CD4-positive, alpha-beta T cell treated with Interleukin-2 at 100 ng/mL for 4 hours (primary cell): ENCODE measurements around the gene APBA2.

Experiments
- DNase-seq: peaks from one replicate; pipeline ENCODE4 v3.0.0-alpha.2; 2020; ENCODE audit warnings: low spot score

Gene APBA2

DNA sequence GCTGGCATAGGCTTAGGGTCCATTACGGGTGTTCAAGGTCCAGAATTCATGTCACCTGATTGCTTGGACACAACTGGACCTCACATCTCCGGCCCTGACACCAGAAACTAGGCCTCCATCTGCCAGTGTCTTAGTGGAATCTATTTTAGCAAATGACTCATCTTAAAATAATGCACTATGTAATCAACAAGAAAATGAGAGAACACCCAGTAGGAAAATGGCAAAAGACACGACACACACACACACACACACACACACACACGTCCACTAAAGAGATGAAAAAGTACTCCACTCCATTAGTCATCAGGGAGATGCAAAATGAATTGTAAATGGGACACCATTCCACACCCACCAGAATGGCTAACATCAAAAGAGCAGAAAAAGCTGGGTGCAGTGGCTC lies 11.2 kb downstream of the APBA2 start:
- DNase-seq = no peak

DNA sequence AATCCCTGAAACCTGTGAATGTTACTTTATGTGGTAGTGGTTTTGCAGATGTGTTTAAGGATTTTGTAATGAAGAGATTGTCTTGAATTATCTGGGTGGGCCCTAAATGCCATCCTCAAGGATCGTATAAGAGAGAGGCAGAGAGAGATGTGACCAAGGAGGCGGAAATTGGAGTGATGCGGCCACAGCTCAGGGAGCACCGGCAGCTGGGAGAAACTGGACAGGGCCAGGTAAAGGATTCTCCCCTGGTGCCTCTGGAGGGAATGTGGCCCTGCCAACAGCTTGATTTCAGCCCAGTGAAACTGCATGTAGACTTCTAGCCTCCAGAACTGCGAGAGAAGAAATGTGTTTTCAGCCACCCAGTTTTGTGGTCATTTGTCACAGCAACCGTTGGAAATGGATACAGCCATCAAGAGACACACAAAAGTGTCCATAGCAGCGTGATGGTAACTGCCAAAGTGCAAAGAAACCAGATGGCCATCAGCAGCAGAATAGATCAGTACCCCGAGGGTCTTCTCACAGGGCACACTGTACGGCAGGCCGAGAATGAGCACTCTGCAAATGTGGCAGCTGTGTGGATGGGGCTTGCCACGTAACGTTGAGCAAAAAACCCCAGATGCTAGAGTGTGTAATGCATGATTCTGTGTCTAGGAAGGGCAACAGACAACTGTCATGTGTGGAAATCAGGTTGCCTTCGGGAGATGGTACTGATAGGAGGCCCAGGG lies 12.2 kb downstream of the APBA2 start:
- no peak for DNase-seq

DNA sequence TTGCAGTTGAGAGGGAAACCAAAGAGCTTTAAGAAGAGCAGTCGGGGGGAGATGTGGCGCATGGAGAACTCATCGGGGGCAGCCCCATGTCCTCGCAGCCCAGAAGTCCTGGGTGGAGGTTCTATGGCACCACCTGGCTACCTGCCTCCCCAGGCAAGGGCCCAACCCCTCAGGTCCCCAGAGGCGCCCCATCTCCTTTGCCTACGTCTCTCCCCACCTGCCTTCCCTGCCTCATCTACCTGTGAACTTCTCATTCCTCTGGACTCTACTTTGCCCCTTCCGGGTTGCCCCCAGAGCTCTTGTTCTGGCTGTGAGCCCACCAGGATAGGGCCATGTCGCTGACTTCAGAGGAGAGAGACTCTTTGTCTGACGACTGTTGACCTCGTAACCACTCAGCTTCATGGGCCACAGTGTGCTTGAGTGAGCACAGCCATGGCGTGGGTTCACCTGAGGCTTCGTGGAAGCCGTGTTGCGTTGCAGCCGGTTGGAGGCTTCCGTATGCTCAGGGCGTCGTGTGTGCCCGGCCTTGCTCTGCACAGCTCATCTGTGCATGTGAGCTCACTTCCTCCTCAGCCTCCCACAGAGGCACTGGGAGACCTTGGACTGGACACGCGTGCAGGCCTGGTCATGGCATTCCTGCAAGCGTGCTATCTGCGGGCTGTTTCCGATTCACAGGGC lies 13.4 kb downstream of the APBA2 start:
- DNase-seq = no peak

DNA sequence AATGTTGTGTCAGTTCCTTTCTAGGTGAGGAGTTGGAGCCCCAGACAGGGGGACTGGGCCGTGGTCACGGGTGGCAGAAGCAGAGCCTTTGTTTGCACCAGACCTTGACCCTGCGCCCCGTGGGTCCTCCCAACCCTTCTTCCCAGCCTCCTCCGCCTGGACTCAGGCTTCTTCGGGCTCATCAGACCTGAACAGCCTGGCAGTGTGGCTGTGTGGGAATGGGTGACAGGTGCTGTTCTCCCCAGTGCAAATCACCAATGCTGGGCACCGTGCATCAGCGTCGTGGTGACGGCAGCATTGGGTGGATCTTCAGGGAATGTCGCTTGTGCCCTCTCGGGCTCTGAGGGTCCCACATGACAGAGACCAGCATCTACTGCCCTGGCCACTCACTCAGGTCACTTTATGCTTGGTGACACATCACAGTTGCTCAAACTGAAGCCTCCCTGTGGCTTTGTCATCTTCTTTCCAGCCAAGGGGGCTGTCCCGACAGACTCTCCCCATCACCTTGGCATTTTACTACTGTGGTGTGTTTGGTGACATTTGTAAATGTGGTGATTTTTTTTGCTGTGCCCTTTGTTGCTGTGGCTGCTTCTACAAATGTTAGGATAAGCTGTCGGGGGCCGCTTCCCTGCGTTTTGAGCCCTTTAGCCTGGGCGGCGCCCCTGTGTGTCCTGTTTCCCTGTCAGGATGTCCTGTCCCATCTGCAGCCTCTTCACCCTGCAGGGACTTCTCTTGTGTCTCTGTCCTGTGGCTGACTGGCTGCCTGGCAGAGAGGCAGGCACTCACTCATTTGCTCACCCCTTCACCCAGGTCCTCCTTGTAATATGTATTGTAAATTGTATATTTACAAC lies 14.5 kb downstream of the APBA2 start:
- DNase-seq = no peak

DNA sequence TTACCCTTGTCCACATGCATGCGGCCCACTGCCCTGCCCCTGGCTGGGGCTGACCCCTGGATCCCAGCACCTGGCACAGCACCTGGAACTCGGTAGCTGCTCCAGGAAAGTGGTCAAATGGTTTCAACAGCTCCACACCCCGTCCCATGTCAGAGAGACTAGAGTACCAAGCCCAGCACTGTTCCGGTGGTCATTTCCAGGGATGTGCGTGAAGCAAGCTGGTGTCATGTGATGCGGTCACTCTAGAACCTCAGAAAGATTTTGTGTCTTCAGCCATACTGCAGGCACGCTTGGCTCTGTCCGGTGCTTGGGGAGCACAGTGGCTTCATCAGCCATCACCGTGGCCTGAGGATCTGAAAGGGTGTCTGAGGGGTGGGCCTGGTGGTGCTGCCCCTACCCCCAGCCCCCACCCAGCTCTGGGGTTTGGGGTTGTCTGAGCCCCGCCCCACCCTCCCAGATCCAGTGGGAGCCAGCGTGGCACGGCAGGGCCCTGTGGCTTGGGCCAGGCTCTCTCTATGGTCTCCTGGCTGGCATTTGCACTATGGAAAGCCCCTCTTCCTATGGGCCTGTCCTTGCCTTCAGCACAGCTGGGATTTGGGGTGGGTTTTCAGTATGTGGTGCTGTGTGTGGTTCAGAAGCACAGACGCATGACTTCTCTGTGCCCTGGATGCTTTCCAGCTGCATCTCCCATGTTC lies 15.3 kb downstream of the APBA2 start:
- no peak for DNase-seq

DNA sequence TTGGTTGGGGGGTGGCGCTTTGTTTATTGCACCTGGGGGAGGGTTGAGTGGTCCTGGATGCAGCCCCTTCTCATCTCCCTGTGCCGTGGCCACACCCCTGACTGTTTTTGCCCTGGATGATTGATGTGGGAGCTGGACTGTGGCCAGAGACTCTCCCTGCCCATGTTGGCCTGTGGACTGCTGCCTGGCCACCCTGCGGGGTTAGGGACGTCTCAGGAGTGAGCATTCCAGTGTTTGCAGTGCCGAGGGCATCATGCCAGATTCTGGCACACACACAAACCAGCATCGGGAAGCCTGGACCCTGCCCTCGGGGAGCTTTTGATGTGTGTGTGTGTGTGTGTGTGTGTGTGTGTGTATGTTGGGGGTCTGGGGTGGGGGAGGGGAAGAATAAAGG lies 15.8 kb downstream of the APBA2 start:
- no peak for DNase-seq

DNA sequence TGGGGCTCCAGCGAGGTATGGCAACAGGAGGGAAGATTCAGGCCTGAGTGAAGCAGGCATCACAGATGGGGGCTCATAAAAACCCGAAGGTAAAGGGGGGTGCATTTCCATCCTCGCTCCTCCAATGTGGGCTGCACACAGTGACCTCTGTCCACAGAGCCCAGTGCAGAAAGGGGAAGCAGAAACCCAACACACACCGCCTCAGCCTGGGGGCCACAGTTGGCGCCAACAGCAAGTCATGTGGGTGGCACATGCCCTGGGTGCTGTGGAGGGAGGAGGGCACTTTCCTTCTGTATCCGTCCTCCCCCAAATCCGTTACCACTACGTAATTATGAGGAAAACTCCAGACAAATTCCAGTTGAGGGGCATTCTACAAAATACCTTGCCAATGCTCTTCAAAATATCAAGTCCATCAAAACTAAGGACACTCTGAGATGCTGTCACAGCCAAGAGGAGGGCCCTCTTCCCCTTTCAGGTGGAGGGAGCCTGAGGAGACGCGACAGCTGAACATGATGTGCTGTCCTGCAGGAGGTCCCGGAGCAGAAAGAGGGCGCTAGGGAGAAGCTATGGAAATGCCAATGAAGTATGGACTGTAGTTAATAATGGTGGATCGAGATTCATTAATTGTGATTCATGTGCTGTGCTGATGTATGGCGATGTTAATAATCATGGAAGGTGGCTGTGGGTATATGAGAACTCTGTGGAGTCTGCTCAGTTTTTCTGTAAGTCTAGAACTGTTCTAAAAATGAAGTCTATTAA lies 16.4 kb downstream of the APBA2 start:
- DNase-seq = no peak

DNA sequence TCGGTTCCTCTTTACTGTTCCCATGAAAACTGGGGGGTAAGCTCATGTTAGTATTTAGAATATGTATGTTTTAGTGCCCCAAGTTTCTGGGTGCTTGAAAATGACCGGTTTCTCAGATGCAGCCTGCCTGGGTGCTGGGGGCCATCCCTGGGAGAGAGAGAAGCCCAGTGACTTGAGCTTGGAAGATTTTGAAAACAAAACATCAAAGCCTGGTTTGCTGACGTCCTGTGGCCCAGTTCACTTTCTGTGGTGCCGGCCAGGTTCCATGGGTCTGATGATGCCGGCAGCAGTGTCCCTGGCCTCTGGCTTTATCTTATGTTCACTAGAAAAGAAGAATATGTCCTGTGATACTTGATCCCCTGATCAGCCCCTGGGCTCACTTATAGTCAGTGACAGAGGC lies 17.1 kb downstream of the APBA2 start:
- no peak for DNase-seq

DNA sequence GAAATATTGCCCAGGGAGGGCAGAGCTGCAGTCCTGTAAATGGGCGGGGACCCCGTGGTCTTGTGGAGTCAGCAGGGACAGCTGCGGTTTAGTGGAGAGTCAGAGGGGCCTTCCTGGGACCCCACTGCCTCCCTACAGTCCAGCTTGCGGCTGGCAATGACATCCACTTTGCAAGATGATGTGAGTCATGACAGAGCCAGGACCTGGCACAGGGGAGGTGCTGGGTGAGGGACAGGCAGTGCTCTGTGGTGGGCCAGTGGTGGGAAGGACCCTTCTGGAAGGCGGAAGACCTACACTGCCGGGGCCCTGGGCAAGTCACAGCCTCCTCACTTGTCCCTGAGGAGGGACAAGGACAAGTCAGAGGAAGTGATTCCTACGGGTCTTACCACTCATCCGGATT lies 17.8 kb downstream of the APBA2 start:
- DNase-seq = no peak

DNA sequence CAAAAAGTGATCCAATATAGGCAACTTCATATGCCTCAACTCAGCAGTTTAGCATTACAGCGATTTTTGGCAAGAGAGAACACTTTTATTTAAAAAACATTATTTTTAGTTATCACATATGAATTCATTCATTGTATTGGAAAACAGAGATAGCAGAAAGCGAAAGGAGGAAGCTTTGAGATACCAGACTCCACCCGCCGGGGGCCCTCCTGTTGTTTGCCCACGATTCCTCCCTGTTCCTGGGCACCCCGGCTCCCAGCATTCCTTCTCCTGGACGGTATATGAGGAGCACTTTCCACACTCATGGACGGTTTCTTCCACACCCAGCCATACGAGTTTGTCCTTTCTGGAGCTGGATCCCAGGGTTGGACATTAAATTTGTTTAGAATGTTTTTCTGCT lies 18.2 kb downstream of the APBA2 start:
- DNase-seq = no peak

DNA sequence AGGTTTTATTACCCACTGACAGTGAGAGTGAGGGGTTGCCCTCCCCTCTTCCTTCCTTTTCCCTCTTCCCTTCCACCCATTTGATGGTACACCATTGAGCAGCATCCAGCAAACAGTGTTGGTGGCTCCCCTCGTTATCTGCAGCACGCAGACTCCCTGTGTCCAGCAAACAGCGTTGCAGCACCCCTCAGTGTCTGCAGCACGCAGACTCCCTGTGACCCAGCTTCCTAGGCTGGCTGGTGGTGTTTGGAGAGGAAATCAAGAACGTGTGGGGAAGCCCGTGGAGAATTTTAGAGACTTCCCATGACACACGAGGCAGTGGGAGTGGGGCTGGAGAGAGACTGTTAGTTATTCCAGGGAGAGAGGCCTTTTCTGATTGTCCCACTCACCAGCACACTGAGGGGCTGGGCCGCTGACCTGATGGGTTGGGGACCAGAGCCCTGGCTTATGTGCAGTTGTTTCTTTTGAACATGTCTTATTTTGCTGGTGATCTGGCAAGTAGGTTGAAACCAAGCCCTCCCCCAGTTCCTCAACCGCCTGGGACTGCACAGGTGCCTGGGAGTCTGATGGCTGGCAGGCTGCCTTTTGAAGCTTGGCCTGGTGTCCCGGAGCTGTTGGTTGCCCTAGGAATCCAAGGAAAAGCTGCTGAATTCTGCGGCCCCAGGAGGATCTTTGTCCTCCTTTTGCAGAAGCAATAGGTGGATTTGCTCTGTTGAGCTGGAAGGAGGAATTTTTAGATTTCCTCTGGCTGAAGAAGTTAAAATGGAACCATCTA lies 19.0 kb downstream of the APBA2 start:
- DNase-seq = no peak

DNA sequence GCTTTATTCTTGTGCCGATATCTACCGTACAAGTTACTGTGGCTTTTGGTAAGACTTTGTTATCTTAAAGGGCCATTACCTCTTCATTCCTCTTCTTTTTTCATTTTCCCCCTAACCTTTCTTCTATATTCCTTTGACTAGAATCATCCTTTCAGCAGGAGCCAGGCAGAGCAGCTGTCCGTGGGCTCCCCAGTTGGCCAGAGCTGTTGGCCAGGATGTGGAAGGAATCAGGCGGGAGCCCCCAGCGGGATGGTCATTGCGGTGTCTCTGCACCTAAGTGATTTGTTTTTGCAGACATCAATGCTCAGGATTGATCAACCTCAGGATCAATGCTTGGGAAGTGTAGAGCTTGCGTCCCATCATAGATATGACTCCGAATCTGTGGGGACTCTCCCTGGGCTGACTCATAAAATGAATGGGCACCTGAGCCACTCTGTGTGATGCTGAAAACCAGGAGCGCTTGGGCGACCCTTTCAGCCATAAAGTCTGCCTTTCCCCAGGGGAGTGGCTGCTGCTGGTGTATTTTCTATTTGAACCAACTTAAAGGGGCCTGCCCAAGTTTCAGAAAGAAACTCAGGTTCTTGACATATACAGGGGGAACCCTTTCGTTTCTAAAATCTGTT lies 21.7 kb downstream of the APBA2 start:
- DNase-seq = no peak

DNA sequence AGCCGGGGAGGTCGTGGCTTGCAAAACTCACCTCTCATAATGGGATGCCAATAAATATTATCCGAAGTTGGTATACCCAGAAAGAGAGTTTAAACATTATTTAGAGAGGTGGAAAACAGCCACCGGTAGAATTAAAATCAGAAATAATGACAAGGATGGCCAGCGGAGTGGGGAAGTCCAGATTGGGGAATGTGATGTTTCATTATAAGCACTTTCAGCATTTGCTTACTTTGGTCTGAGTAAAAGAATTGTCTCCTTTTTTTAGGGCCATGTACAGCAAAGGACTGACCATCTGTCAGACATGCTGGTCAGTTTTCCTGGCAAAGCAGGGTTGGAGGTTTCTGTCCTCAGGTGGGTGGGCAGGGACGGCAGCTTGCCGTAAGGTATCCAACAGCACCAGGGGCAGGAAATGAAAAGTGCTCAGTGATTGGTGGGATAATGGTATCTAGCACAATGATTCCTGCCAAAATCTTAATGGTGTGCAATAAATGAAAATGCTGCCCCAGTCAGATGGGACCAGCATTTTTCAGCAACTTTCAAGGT lies 24.3 kb downstream of the APBA2 start:
- DNase-seq = no peak

DNA sequence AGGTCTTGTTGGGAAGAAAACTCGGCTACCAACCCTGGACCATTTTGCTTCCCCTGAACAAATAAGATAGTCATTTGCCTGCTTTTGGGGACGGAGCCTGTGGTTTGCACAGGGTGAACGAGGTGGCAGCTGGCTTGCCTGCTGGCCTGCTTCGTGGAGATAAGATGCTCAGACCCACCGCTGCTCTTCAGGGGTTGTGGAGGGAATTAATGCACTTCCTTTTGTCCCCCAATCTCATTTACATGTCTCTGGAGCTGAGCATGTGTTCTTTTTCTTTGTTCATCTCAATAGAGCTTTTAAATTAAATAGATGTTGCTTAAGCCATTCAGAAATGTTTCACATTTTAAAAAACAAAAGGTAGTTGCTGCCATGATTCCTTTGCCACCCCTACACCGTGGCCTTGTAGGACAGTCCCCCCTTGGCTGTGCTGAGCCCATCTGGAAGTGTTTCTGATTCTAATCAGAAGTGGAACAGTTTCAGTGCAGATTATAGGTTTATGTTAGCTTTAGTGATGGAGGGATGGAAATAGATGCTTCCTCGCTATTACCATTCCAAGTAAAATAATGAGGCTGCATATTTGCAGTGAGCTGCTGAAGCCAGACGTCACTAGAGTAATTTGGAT lies 25.6 kb downstream of the APBA2 start:
- DNase-seq = no peak

DNA sequence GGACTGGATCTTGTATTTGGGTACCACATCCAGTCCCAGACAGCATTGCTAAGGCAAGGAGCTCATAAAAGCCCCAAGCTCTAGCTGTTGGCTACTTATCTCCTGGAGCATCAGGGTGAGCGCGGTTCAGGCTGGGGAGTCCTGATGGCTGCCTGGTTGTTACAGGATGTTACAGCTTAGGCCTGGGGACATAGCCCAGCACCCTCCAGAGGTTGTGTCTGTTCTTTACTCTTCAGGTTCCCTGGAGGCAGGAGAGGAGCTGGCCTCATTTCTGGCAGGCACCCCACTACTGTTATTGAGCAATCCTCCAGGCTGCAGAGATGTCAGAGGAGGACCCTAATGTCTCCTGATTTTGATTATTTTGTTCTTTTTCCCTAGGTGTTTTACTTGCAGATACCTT lies 26.6 kb downstream of the APBA2 start:
- DNase-seq = no peak

DNA sequence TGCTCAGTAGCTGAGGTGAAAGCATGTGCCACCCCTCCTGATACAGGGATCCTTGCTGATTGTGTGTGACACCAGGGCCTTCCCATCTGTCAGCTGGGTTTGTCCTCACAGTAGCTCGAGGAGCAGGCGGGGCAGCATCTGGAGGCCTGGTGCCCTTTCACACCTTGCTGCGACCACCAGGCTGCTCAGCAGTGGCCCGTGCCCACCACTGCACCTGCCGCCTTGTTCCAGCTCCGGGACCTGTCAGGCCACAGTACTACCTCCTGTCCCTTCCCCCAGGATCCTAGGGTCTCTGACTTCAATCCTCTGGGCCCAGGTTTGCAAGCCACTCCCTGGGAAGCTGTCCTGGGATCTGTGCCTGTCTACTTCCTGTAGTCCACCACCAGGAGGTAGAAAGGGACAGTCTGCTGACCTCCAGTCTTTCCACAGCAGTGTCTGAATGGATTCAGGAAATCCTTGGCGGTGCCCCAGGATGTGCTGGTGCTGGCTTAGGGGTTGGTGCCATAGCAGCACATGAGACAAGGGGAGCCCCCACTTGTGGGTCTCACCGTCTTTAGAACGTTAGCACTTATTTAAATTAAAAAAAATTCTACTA lies 27.5 kb downstream of the APBA2 start:
- no peak for DNase-seq

DNA sequence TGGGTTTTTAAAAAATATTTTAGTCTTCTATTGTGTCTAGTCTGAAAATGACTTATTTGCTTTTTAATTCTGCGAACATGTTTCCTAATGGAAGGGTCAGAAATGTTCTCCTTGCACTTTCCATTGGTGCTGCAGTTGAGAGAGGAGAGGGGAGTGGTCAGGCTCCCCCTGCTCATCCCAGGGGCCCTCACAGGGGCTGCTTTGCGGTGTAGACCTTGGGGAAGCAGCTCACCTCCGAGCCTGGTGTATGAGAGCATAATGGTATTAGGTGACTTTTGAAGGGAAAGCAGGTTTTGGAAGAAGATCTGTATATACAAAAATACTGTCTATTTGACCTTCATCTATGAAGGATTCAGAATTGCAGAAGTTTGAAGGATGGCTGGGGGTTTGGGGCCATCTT lies 28.3 kb downstream of the APBA2 start:
- no peak for DNase-seq

DNA sequence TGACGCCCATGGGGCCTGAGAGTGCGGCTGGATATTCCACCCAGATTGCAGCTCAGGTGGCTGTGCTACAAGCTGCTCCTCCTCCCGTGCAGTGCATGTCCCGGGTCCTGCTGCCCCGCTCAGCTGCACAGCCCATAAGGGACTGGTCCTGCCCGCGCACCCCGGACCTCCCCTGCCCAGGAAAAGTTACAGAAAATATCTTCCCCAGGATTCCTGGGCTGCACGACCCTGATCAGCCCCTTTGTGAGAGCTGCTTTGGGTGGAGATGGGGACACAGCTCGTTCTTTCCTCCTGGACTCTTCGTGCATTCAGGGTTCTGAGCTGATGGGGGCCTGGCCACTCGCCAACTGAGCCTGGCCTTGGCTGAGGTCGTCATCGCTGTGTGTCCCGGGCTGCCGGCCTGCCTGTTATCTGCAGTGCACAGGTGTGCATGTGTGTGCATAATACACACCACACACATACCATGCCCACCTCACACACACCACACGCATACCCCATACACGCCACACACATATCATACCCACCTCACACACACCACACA lies 28.8 kb downstream of the APBA2 start:
- DNase-seq = no peak
